K562 (cell line): ENCODE measurements around the gene LPCAT1. TPM values are rescaled to one million over a fixed set of nuclear protein-coding genes. Genes with fewer than 3 reads are reported as not detected.

Experiments used
- ADNP ChIP-seq: fragments of 200-800 bp; sonication (Bioruptor generic); IDR thresholded peaks from 2 replicates; pipeline ENCODE4 v1.6.1; 2016; ENCODE audit warnings: missing genetic modification characterization, missing compliant biosample characterization
- CHD2 ChIP-seq: IDR thresholded peaks from 2 replicates; pipeline ENCODE4 v1.6.1; 2011; ENCODE audit warnings: low read depth, low read length
- HMGXB4 ChIP-seq: sonication (generic); formaldehyde crosslinking; IDR thresholded peaks from 2 replicates; pipeline ENCODE4 v1.8.1; 2023; ENCODE audit warnings: mild to moderate bottlenecking, missing genetic modification reagents
- ILK ChIP-seq: fragments of 450-650 bp; IDR thresholded peaks from 2 replicates; pipeline ENCODE4 v1.6.1; 2016; ENCODE audit warnings: missing genetic modification characterization, low read depth, mild to moderate bottlenecking, missing compliant biosample characterization, moderate library complexity, borderline replicate concordance
- MCM3 ChIP-seq: fragments of 450-650 bp; IDR thresholded peaks from 2 replicates; pipeline ENCODE4 v1.6.1; 2016
- NR2C2 ChIP-seq, 2 experiments: fragments of 200-800 bp in 1 of 2; sonication (Bioruptor generic) in 1 of 2; sonication (generic) in 1 of 2; formaldehyde crosslinking in 1 of 2; IDR thresholded peaks; 2 replicates each; pipeline versions ENCODE4 v1.6.1 to v1.8.0; 2016 to 2022; ENCODE audit warnings: mild to moderate bottlenecking in 1 of 2, missing compliant biosample characterization in 1 of 2, missing genetic modification characterization in 1 of 2, missing genetic modification reagents in 1 of 2
- NUFIP1 ChIP-seq: fragments of 450-650 bp; IDR thresholded peaks from 2 replicates; pipeline ENCODE4 v1.6.1; 2018; ENCODE audit not compliant: partially characterized antibody
- RBM34 ChIP-seq: fragments of 200-400 bp; formaldehyde crosslinking; IDR thresholded peaks from 2 replicates; pipeline ENCODE4 v1.6.1; 2018; ENCODE audit warnings: low read length, borderline replicate concordance; ENCODE audit not compliant: insufficient read depth
- SMARCA4 ChIP-seq: fragments of 450-650 bp; IDR thresholded peaks from 2 replicates; pipeline ENCODE4 v1.6.1; 2016
- SMC3 ChIP-seq: conservative IDR thresholded peaks from 2 replicates; pipeline ENCODE4 v1.6.1; 2011; ENCODE audit warnings: low read depth, low read length, improper control_type of control experiment; ENCODE audit not compliant: insufficient read depth
- SRSF3 ChIP-seq: fragments of 200-400 bp; formaldehyde crosslinking; IDR thresholded peaks from 2 replicates; pipeline ENCODE4 v1.6.1; 2016; ENCODE audit warnings: mild to moderate bottlenecking, low read length, moderate library complexity; ENCODE audit not compliant: insufficient read depth
- TAF15 ChIP-seq: fragments of 200-400 bp; formaldehyde crosslinking; IDR thresholded peaks from 2 replicates; pipeline ENCODE4 v1.6.1; 2017; ENCODE audit warnings: mild to moderate bottlenecking, low read depth, low read length, moderate library complexity
- THRAP3 ChIP-seq: fragments of 450-650 bp; IDR thresholded peaks from 2 replicates; pipeline ENCODE4 v1.6.1; 2016; ENCODE audit warnings: mild to moderate bottlenecking, inconsistent platforms, borderline replicate concordance
- ZBED1 ChIP-seq: IDR thresholded peaks from 2 replicates; pipeline ENCODE4 v1.6.1; 2014
- polyA plus RNA-seq, 8 experiments: library from polyadenylated mRNA; depleted of rRNA in 4 of 8; stranded (reverse) in 5 of 8; unstranded in 3 of 8; fragments of >200 nt; fragmentation: Nextera tagmentation in 2 of 8; fragmentation: Illumina TruSeq in 1 of 8; extraction: Ambion mirVana in 2 of 8; extraction: Trizol in 1 of 8; gene quantifications; 2 replicates each; pipeline versions ENCODE4 v1.2.1 to v1.2.3, GENCODE V29; 2011 to 2014; ENCODE audit warnings: inconsistent platforms in 1 of 8, missing spikeins in 1 of 8
- total RNA-seq, 7 experiments: library from RNA; depleted of rRNA in 6 of 7; stranded (reverse); fragments of >200 nt in 6 of 7; fragmentation: Illumina TruSeq in 2 of 7; extraction: Trizol in 2 of 7; gene quantifications; 2 replicates each; pipeline versions ENCODE4 v1.2.1 to v1.2.3, GENCODE V29; 2011 to 2021; ENCODE audit warnings: low replicate concordance in 1 of 7
- TF ChIP-seq, protein P1 (sequence below): fragments of 450-650 bp; formaldehyde crosslinking; IDR thresholded peaks from 2 replicates; pipeline ENCODE4 v1.4.0; 2020; ENCODE audit warnings: mild to moderate bottlenecking, mixed read lengths
- TF ChIP-seq, protein P2 (sequence below): sonication (generic); formaldehyde crosslinking; IDR thresholded peaks from 2 replicates; pipeline ENCODE4 v1.8.0; 2022; ENCODE audit warnings: mild to moderate bottlenecking, missing genetic modification reagents
- TF ChIP-seq, protein P3 (sequence below): sonication (generic); formaldehyde crosslinking; IDR thresholded peaks from 2 replicates; pipeline ENCODE4 v1.8.1; 2023; ENCODE audit warnings: mild to moderate bottlenecking, missing genetic modification reagents, moderate library complexity
- TF ChIP-seq, protein P4 (sequence below), 2 experiments: fragments of 450-650 bp; IDR thresholded peaks; 2 replicates each; pipeline ENCODE4 v1.6.1; 2018; ENCODE audit warnings: mild to moderate bottlenecking in 2 of 2, low read depth in 1 of 2; ENCODE audit not compliant: partially characterized antibody in 2 of 2

Gene LPCAT1
- total and polyA plus RNA-seq, 9 of the 15 experiments (the other 6 are each of a cell fraction or from before 2014, with no cell fraction given), result 0.14 to 18.4 (median 13.9) TPM

- TF ChIP-seq, protein P1, sequence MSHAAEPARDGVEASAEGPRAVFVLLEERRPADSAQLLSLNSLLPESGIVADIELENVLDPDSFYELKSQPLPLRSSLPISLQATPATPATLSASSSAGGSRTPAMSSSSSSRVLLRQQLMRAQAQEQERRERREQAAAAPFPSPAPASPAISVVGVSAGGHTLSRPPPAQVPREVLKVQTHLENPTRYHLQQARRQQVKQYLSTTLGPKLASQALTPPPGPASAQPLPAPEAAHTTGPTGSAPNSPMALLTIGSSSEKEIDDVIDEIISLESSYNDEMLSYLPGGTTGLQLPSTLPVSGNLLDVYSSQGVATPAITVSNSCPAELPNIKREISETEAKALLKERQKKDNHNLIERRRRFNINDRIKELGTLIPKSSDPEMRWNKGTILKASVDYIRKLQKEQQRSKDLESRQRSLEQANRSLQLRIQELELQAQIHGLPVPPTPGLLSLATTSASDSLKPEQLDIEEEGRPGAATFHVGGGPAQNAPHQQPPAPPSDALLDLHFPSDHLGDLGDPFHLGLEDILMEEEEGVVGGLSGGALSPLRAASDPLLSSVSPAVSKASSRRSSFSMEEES (CRISPR knock-in tag), result no peak
- TF ChIP-seq MCM3, result no peak
- no peak for TF ChIP-seq HMGXB4 (CRISPR knock-in tag)
- no peak for TF ChIP-seq ADNP
- no peak for TF ChIP-seq ZBED1
- TF ChIP-seq, protein P2, sequence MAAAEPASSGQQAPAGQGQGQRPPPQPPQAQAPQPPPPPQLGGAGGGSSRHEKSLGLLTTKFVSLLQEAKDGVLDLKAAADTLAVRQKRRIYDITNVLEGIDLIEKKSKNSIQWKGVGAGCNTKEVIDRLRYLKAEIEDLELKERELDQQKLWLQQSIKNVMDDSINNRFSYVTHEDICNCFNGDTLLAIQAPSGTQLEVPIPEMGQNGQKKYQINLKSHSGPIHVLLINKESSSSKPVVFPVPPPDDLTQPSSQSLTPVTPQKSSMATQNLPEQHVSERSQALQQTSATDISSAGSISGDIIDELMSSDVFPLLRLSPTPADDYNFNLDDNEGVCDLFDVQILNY (CRISPR knock-in tag), result no peak
- TF ChIP-seq, protein P3, sequence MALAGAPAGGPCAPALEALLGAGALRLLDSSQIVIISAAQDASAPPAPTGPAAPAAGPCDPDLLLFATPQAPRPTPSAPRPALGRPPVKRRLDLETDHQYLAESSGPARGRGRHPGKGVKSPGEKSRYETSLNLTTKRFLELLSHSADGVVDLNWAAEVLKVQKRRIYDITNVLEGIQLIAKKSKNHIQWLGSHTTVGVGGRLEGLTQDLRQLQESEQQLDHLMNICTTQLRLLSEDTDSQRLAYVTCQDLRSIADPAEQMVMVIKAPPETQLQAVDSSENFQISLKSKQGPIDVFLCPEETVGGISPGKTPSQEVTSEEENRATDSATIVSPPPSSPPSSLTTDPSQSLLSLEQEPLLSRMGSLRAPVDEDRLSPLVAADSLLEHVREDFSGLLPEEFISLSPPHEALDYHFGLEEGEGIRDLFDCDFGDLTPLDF (CRISPR knock-in tag), result no peak
- TF ChIP-seq SMC3, result peak; percentile 59
- TF ChIP-seq, protein P4, sequence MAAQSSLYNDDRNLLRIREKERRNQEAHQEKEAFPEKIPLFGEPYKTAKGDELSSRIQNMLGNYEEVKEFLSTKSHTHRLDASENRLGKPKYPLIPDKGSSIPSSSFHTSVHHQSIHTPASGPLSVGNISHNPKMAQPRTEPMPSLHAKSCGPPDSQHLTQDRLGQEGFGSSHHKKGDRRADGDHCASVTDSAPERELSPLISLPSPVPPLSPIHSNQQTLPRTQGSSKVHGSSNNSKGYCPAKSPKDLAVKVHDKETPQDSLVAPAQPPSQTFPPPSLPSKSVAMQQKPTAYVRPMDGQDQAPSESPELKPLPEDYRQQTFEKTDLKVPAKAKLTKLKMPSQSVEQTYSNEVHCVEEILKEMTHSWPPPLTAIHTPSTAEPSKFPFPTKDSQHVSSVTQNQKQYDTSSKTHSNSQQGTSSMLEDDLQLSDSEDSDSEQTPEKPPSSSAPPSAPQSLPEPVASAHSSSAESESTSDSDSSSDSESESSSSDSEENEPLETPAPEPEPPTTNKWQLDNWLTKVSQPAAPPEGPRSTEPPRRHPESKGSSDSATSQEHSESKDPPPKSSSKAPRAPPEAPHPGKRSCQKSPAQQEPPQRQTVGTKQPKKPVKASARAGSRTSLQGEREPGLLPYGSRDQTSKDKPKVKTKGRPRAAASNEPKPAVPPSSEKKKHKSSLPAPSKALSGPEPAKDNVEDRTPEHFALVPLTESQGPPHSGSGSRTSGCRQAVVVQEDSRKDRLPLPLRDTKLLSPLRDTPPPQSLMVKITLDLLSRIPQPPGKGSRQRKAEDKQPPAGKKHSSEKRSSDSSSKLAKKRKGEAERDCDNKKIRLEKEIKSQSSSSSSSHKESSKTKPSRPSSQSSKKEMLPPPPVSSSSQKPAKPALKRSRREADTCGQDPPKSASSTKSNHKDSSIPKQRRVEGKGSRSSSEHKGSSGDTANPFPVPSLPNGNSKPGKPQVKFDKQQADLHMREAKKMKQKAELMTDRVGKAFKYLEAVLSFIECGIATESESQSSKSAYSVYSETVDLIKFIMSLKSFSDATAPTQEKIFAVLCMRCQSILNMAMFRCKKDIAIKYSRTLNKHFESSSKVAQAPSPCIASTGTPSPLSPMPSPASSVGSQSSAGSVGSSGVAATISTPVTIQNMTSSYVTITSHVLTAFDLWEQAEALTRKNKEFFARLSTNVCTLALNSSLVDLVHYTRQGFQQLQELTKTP (IDR thresholded peaks at IDR 0.05; ENCODE audit: low read depth in 1 of 2, partially characterized antibody in 2 of 2), result no peak
- TF ChIP-seq NUFIP1, result no peak
- no peak for TF ChIP-seq SMARCA4
- TF ChIP-seq NR2C2 (CRISPR knock-in tag; IDR thresholded peaks at IDR 0.05), result no peak
- no peak for TF ChIP-seq NR2C2 (tag; IDR thresholded peaks at IDR 0.05)
- TF ChIP-seq SRSF3, result no peak
- TF ChIP-seq THRAP3, result no peak
- no peak for TF ChIP-seq RBM34
- no peak for TF ChIP-seq TAF15
- TF ChIP-seq CHD2, result no peak
- TF ChIP-seq ILK (tag), result no peak
These were observed 44.1 kb downstream of the LPCAT1 start (continued) for GRCh38 chr5:1479581-1480188.
